GM12878 (cell line): Measurements from ENCODE around the gene GARIN5B. TPM values are rescaled to one million over a fixed set of nuclear protein-coding genes. Genes with fewer than 3 reads are reported as not detected.

ENCODE experiments used
- ATAC-seq: fragments of 200-7000 bp; cut with Tn5 transposase; 3 replicates; pipeline ENCODE4 v1.9.1; 2020; ENCODE audit warnings: mild to moderate bottlenecking, moderate library complexity
- BruUV-seq: library from RNA; stranded (reverse); fragments of 400-500 nt; replicated peaks from 2 replicates; lab custom pipeline; 2021; lab: Mats Ljungman, UMichigan
- CTCF ChIA-PET: fragments of 300-600 bp; sonication (Branson Sonifier 250); formaldehyde crosslinking; extraction: SDS; loops from one replicate; lab custom pipeline; 2021; ENCODE audit warnings: inconsistent platforms; lab: Yijun Ruan, JAX
- POLR2A ChIA-PET: fragments of 350-600 bp; formaldehyde crosslinking; extraction: SDS; loops from one replicate; lab custom pipeline; 2021; ENCODE audit warnings: inconsistent platforms; lab: Charles Lee
- RAD21 ChIA-PET: fragments of 300-600 bp; sonication (Branson Sonifier 250); formaldehyde crosslinking; loops from one replicate; lab custom pipeline; 2023; ENCODE audit warnings: antibody characterized with exemption; ENCODE audit not compliant: unreplicated experiment; lab: Charles Lee
- SMC1A ChIA-PET: fragments of 300-600 bp; sonication (Branson Sonifier 250); formaldehyde crosslinking; loops from one replicate; lab custom pipeline; 2023; ENCODE audit not compliant: unreplicated experiment, uncharacterized antibody; lab: Charles Lee
- DNase-seq: peaks from one replicate; pipeline ENCODE4 v3.0.0-alpha.2; 2011; ENCODE audit warnings: low read depth, low spot score
- FAIRE-seq: peaks from 3 replicates; lab custom pipeline; 2011; peaks lifted over from hg19 to GRCh38; lab: Jason Lieb, UNC
- H2AFZ ChIP-seq: 2 replicates; pipeline ENCODE4 v1.6.0; 2011; ENCODE audit warnings: low read depth, low read length, control low read depth; ENCODE audit not compliant: control insufficient read depth
- H3K27ac ChIP-seq: 2 replicates; pipeline ENCODE4 v1.5.1; 2011; ENCODE audit warnings: control low read depth; ENCODE audit not compliant: control insufficient read depth, insufficient read depth
- H3K27me3 ChIP-seq, 2 experiments: replicated peaks in 1 of 2; 2 replicates each; pipeline versions ENCODE4 v1.6.0 to v1.6.1; 2011; ENCODE audit warnings: low read length in 1 of 2; ENCODE audit not compliant: control insufficient read depth in 2 of 2, insufficient read depth in 2 of 2
- H3K36me3 ChIP-seq, 2 experiments: 2 replicates each; pipeline ENCODE4 v1.5.1; 2011; ENCODE audit warnings: low read length in 1 of 2; ENCODE audit not compliant: control insufficient read depth in 2 of 2, insufficient read depth in 2 of 2
- H3K4me1 ChIP-seq: 2 replicates; pipeline ENCODE4 v1.6.1; 2011; ENCODE audit warnings: mild to moderate bottlenecking, low read length, moderate library complexity, mixed read lengths; ENCODE audit not compliant: control insufficient read depth, insufficient read depth
- H3K4me2 ChIP-seq: 2 replicates; pipeline ENCODE4 v1.6.0; 2011; ENCODE audit warnings: control low read depth; ENCODE audit not compliant: control insufficient read depth, insufficient read depth
- H3K4me3 ChIP-seq: fragments of 200-600 bp; sonication (generic); 2 replicates; pipeline ENCODE4 v1.5.1; 2016
- H3K79me2 ChIP-seq: 2 replicates; pipeline ENCODE4 v1.6.0; 2011; ENCODE audit warnings: low read length; ENCODE audit not compliant: control insufficient read depth, insufficient read depth
- H3K9ac ChIP-seq: 2 replicates; pipeline ENCODE4 v1.8.0; 2011; ENCODE audit warnings: low read length, control low read depth, mixed read lengths; ENCODE audit not compliant: control insufficient read depth, insufficient read depth
- H3K9me3 ChIP-seq: replicated peaks from 3 replicates; pipeline ENCODE4 v1.5.1; 2011; ENCODE audit warnings: mild to moderate bottlenecking, low read length; ENCODE audit not compliant: control insufficient read depth, insufficient read depth
- H4K20me1 ChIP-seq: 2 replicates; pipeline ENCODE4 v1.6.0; 2011; ENCODE audit not compliant: control insufficient read depth, insufficient read depth
- ATF7 ChIP-seq: fragments of 450-650 bp; IDR thresholded peaks from 2 replicates; pipeline ENCODE4 v1.6.1; 2016; ENCODE audit warnings: low read depth, mild to moderate bottlenecking
- BCL11A ChIP-seq: IDR thresholded peaks from 2 replicates; pipeline ENCODE4 v1.6.1; 2011; ENCODE audit warnings: low read depth, low read length
- CHD1 ChIP-seq: IDR thresholded peaks from 2 replicates; pipeline ENCODE4 v1.6.1; 2012; ENCODE audit warnings: low read depth, low read length, improper control_type of control experiment
- FOXK2 ChIP-seq: fragments of 450-650 bp; IDR thresholded peaks from 2 replicates; pipeline ENCODE4 v1.6.1; 2017; ENCODE audit warnings: mild to moderate bottlenecking, moderate library complexity
- GATAD2B ChIP-seq: fragments of 450-650 bp; conservative IDR thresholded peaks from 2 replicates; pipeline ENCODE4 v1.6.1; 2017; ENCODE audit warnings: low read depth, mild to moderate bottlenecking, moderate library complexity
- JUNB ChIP-seq: IDR thresholded peaks from 2 replicates; pipeline ENCODE4 v1.6.1; 2016; ENCODE audit warnings: antibody characterized with exemption, mild to moderate bottlenecking
- NBN ChIP-seq: fragments of 450-650 bp; IDR thresholded peaks from 2 replicates; pipeline ENCODE4 v1.6.1; 2016
- NR2F1 ChIP-seq: fragments of 450-650 bp; conservative IDR thresholded peaks from 2 replicates; pipeline ENCODE4 v1.6.1; 2017; ENCODE audit warnings: mild to moderate bottlenecking
- NRF1 ChIP-seq: conservative IDR thresholded peaks from 2 replicates; pipeline ENCODE4 v1.6.1; 2011; ENCODE audit warnings: mild to moderate bottlenecking, low read depth, low read length, improper control_type of control experiment
- PML ChIP-seq: IDR thresholded peaks from 2 replicates; pipeline ENCODE4 v1.6.1; 2012; ENCODE audit warnings: low read length, inconsistent platforms
- POLR2A ChIP-seq: IDR thresholded peaks from 2 replicates; pipeline ENCODE4 v1.6.1; 2011; ENCODE audit warnings: low read depth, mild to moderate bottlenecking, low read length
- POLR2AphosphoS2 ChIP-seq: IDR thresholded peaks from 2 replicates; pipeline ENCODE4 v1.6.1; 2011; ENCODE audit warnings: low read depth, mild to moderate bottlenecking, low read length, improper control_type of control experiment, moderate library complexity
- STAT1 ChIP-seq: fragments of 450-650 bp; conservative IDR thresholded peaks from 2 replicates; pipeline ENCODE4 v1.6.1; 2014; ENCODE audit warnings: antibody characterized with exemption, mild to moderate bottlenecking
- SUZ12 ChIP-seq: fragments of 200-600 bp; sonication (generic); IDR thresholded peaks from one replicate; pipeline ENCODE4 v1.6.1; 2018; ENCODE audit warnings: antibody characterized with exemption, mild to moderate bottlenecking; ENCODE audit not compliant: unreplicated experiment
- ZNF384 ChIP-seq: IDR thresholded peaks from 2 replicates; pipeline ENCODE4 v1.6.1; 2012; ENCODE audit warnings: low read depth, mild to moderate bottlenecking, low read length, improper control_type of control experiment, borderline replicate concordance
- WGBS: methylation state at CpG from one replicate; pipeline ENCODE4 v1.1.6; 2016; ENCODE audit warnings: low lambda C conversion rate; ENCODE audit not compliant: insufficient replicate concordance, insufficient coverage; ENCODE audit errors: missing lambda C conversion rate; 5-methylcytosine and 5-hydroxymethylcytosine counted together
- in situ Hi-C: fragments of 300-500 bp; cut with MboI; formaldehyde crosslinking; loops from 9 replicates; pipeline ENCODE4 v1.14.3; 2018; ENCODE audit warnings: mixed read lengths
- intact Hi-C: fragments of 100-400 bp; cut with micrococcal nuclease; formaldehyde crosslinking; loops from one replicate; pipeline ENCODE4 v1.14.2; 2022; ENCODE audit not compliant: unreplicated experiment
- polyA plus RNA-seq, 11 experiments: library from polyadenylated mRNA; depleted of rRNA in 4 of 11; unstranded in 6 of 11; stranded (reverse) in 5 of 11; fragments of >200 nt; fragmentation: Nextera tagmentation in 4 of 11; fragmentation: Illumina TruSeq in 1 of 11; extraction: Ambion mirVana in 4 of 11; extraction: Trizol in 1 of 11; gene quantifications; 1 replicate in 1 of 11; 2 replicates in 10 of 11; pipeline versions ENCODE4 v1.2.1 to v1.2.3, GENCODE V29; 2011 to 2016; ENCODE audit warnings: inconsistent platforms in 2 of 11, missing spikeins in 2 of 11, low read depth in 1 of 11
- total RNA-seq, 4 experiments: library from RNA; depleted of rRNA in 3 of 4; stranded (reverse); fragments of >200 nt in 3 of 4; fragmentation: Illumina TruSeq in 1 of 4; extraction: Trizol in 1 of 4; gene quantifications; 2 replicates each; pipeline versions ENCODE4 v1.2.1 to v1.2.3, GENCODE V29; 2013 to 2021
- TF ChIP-seq, protein P1 (sequence below): fragments of 450-650 bp; IDR thresholded peaks from 2 replicates; pipeline ENCODE4 v1.6.1; 2016; ENCODE audit warnings: mild to moderate bottlenecking
- TF ChIP-seq, protein P2 (sequence below): IDR thresholded peaks from 2 replicates; pipeline ENCODE4 v1.6.1; 2011; ENCODE audit warnings: low read depth, mild to moderate bottlenecking, low read length, moderate library complexity, borderline replicate concordance; ENCODE audit errors: extremely low read depth

GARIN5B gene
- total and polyA plus RNA-seq, 10 of the 15 experiments (the other 5 are each of a cell fraction or from before 2014, with no cell fraction given) = not detected

DNA sequence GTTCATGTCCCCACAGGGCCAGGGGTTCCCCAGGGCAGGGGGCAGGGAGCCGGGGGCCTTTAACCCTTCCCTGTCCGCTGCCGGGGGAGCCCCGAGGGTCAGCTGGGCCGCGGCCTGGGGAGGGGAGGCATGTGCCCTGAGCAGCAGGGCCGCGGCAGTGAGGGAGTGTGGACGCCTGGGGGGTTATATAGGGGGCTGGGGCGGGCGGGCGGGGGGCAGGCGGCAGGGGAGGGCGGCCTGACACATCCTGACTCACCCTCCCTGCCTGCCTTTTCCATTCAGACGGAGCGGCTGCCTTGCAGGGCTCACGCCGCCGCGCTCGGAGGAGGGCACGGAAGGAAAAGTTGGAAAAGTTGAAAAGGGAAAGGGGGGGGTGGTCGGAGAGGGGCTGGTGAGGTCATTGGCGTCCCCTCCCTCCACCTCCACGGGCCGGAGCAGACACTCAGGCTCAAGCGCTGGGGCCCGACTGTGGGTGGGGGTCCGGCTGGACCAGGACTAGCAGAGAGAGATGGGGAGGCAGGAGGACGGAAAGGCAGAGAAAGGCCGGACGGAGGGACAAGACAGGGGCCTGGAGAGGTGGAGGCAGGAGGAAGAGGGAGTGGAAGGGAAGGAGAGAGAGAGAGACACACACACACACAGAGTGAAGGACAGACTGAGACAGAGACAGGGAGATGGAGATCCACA is 7.4 kb upstream of the GARIN5B start, which contains the start of gene IL11:
TSS of gene IL11 (minus strand) at position 159 of the 684 bp plus-strand sequence. CDS start at position 6, 153 bp downstream.
- DNase-seq (no peak), ATAC-seq (no peak), FAIRE-seq (no peak)
- BruUV-seq = no TSS peak
- Histone ChIP-seq H4K20me1 (no peaks in the 10 kb centered on the region), H3K4me2 (0 out of 2 replicates have a peak within 1 kb of the TSS, but pooled peaks have one; percentile 17), H3K9me3 (no peaks in the 10 kb centered on the region), H3K4me1 (no peaks in the 10 kb centered on the region), H2AFZ (no peak within 1 kb of the TSS), H3K9ac (no peak within 1 kb of the TSS), H3K27ac (no peak within 1 kb of the TSS), H3K79me2 (no peaks in the 10 kb centered on the region), H3K36me3 (no peaks in the 10 kb centered on the region), H3K27me3 (peaks cover 3 to 10% of the 10 kb centered on the region in 2 experiments), H3K4me3 (no peak within 1 kb of the TSS)
- SMC1A ChIA-PET = no interaction called here
- WGBS = 27% methylated on average over 25 of the region's 32 CpGs
- TF ChIP-seq ZNF384 (no peak), CHD1 (no peak), POLR2A (no peak), NR2F1 (no peak), POLR2AphosphoS2 (no peak), GATAD2B (no peak), NBN (no peak), PML (no peak), FOXK2 (no peak), ATF7 (no peak), JUNB (no peak), BCL11A (no peak), NRF1 (no peak), STAT1 (no peak), SUZ12 (no peak)
- TF ChIP-seq, protein P1, sequence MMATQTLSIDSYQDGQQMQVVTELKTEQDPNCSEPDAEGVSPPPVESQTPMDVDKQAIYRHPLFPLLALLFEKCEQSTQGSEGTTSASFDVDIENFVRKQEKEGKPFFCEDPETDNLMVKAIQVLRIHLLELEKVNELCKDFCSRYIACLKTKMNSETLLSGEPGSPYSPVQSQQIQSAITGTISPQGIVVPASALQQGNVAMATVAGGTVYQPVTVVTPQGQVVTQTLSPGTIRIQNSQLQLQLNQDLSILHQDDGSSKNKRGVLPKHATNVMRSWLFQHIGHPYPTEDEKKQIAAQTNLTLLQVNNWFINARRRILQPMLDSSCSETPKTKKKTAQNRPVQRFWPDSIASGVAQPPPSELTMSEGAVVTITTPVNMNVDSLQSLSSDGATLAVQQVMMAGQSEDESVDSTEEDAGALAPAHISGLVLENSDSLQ = no peak
- TF ChIP-seq, protein P2, sequence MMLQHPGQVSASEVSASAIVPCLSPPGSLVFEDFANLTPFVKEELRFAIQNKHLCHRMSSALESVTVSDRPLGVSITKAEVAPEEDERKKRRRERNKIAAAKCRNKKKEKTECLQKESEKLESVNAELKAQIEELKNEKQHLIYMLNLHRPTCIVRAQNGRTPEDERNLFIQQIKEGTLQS = no peak
- in situ Hi-C loops (no loop called here), intact Hi-C loops (no loop called here)
- CTCF ChIA-PET = no interaction called here
- POLR2A ChIA-PET = no interaction called here
- RAD21 ChIA-PET = no interaction called here
